HG03066 (cell line): ENCODE results near the gene EHD4.

Experiments
- ATAC-seq: cut with Tn5 transposase; IDR thresholded peaks from one replicate; pipeline ENCODE4 v1.9.1; 2021; ENCODE audit warnings: low read depth; ENCODE audit not compliant: unreplicated experiment

Gene EHD4

GRCh38 chr15:41922353-41922752, 50.0 kb downstream of the EHD4 start:
- no peak for ATAC-seq

- no peak for ATAC-seq
Observed at GRCh38 chr15:41921639-41922038, 50.7 kb downstream of the EHD4 start.

GRCh38 chr15:41921167-41921566, 51.2 kb downstream of the EHD4 start:
- no peak for ATAC-seq

GRCh38 chr15:41919954-41920538, 52.3 kb downstream of the EHD4 start:
- no peak for ATAC-seq

- ATAC-seq: no peak
Observed at GRCh38 chr15:41919201-41919820, 53.0 kb downstream of the EHD4 start.

- ATAC-seq: no peak
Observed at GRCh38 chr15:41918506-41919126, 53.7 kb downstream of the EHD4 start.

GRCh38 chr15:41917767-41918430, 54.5 kb downstream of the EHD4 start:
- no peak for ATAC-seq

- no peak for ATAC-seq
Observed at GRCh38 chr15:41915255-41915994, 56.9 kb downstream of the EHD4 start.

GRCh38 chr15:41914411-41914810, 57.9 kb downstream of the EHD4 start:
- no peak for ATAC-seq

- no peak for ATAC-seq
Observed at GRCh38 chr15:41913256-41913655, 59.1 kb downstream of the EHD4 start.

- ATAC-seq: no peak
Observed at GRCh38 chr15:41911691-41912345, 60.5 kb downstream of the EHD4 start.

- ATAC-seq: no peak
Observed at GRCh38 chr15:41908736-41909461, 63.5 kb downstream of the EHD4 start.

GRCh38 chr15:41907141-41907540, 65.2 kb downstream of the EHD4 start:
- ATAC-seq: no peak

- no peak for ATAC-seq
Observed at GRCh38 chr15:41906608-41907007, 65.7 kb downstream of the EHD4 start.

GRCh38 chr15:41905036-41905793, 67.1 kb downstream of the EHD4 start:
- ATAC-seq: no peak

GRCh38 chr15:41904541-41905005, 67.8 kb downstream of the EHD4 start:
- ATAC-seq: no peak

GRCh38 chr15:41903782-41904181, 68.6 kb downstream of the EHD4 start:
- no peak for ATAC-seq

GRCh38 chr15:41901431-41901830, 70.9 kb downstream of the EHD4 start:
- no peak for ATAC-seq
